ENCODE data around the gene ZNF850. TPM values are rescaled to one million over a fixed set of nuclear protein-coding genes. Genes with fewer than 3 reads are reported as not detected.
"Not testable (repeated sequence)": the region's sequence is repeated elsewhere in the genome, so short reads cannot be mapped to it uniquely, and the experiment has no call there.

Gene ZNF850
- total RNA-seq, 1 donor from 2014 or later: 7.9 TPM

DNA sequence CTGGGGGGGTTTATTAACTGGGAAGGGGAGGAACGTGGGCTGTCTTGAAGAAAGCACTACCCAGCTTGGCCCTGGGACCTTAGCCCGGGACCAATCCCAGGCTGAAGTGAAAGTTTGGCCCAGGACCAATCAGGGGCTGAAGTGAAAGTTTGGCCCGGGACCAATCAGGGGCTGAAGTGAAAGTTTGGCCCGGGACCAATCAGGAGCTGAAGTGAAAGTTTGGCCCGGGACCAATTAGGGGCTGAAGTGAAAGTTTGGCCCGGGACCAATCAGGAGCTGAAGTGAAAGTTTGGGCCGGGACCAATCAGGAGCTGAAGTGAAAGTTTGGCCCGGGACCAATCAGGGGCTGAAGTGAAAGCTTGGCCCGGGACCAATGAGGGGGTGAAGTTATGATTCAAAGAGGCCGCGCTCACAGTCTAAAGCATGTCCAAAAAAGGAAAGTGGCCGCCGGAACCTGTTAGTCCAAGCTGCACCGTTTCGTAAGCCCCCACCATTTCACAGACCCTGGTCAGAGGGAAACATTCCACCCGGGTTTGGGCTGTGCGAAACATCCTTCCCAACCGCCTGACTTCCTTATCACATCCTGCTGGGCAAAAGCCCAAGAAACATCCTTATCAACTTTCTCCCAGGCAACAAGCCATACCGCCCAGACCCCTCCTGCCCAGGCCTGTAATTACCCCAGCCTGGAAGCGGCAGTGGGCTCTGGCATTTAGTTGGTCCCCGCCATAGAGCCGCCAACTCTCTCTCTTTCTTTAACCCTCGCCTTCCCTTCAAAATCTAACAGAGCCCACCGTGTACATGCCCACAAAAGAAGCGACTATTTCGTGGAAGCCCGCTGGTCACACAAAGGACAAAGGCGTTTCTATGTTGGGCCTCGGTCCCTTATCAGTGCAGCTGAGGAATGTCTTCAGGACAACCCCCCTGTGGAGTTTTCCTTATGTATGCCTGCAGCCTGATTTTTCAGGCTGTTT is 1.1 kb downstream of the ZNF850 start:
- ChIA-PET CTCF (no interaction called here), POLR2A (interaction anchor here (0.6 to 1.3 kb wide), 7 partner anchors 45 to 555 kb away, joined by 3 to 6 read pairs (median 4); partner anchors contain the start of genes ZNF345, ZNF382, ZNF585A and ZNF790)
- Mint-ChIP-seq H3K4me3 (peak overlapping the region; percentile 92), H3K27me3 (no peaks in the 10 kb centered on the region), H3K4me1 (peaks cover 24% of the 10 kb centered on the region), H3K27ac (peak overlapping the region; percentile 85), H3K9me3 (peaks cover 10% of the 10 kb centered on the region), H3K36me3 (ENCODE audit: low read depth) (peaks cover 28% of the 10 kb centered on the region)
- intact Hi-C loops (cut with micrococcal nuclease): loop anchor here (1.0 to 10.0 kb wide), 9 partner anchors 26 to 821 kb away; partner anchors contain the start of genes ZNF345, ZNF383, ZNF529 and ZNF540
- TF ChIP-seq, protein P1, sequence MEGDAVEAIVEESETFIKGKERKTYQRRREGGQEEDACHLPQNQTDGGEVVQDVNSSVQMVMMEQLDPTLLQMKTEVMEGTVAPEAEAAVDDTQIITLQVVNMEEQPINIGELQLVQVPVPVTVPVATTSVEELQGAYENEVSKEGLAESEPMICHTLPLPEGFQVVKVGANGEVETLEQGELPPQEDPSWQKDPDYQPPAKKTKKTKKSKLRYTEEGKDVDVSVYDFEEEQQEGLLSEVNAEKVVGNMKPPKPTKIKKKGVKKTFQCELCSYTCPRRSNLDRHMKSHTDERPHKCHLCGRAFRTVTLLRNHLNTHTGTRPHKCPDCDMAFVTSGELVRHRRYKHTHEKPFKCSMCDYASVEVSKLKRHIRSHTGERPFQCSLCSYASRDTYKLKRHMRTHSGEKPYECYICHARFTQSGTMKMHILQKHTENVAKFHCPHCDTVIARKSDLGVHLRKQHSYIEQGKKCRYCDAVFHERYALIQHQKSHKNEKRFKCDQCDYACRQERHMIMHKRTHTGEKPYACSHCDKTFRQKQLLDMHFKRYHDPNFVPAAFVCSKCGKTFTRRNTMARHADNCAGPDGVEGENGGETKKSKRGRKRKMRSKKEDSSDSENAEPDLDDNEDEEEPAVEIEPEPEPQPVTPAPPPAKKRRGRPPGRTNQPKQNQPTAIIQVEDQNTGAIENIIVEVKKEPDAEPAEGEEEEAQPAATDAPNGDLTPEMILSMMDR (IDR thresholded peaks at IDR 0.05): no peak
- DNase-seq (peak; percentile 17), ATAC-seq (ENCODE audit: low read depth) (peak; percentile 14)

DNA sequence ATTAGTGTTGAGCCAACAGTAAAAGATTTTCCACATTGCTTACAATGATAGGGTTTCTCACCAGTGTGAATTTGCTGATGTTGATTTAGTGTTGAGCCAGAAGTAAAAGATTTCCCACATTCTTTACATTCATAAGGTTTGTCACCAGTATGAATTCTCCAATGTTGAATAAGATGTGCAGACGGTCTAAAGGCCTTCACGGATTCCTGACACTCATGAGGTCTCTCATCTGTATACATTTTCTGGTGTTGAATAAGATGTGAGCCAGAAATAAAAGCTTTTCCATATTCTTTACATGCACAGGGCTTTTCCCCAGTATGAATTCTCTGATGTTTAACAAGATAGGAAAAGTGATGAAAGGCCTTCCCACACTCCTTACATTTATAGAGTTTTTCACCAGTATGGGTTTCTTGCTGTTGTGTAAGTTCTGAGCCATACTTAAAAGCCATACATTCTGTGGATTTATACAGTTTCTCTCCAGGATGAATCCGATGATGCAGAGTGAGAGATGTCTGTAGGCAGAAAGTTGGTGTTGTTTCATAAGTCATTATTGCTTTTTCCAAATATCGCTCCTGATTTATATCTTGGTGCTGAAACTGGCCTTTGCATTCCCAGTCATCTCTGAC is 22.4 kb downstream of the ZNF850 start:
- Mint-ChIP-seq H3K4me3 (no peak overlapping the region), H3K9me3 (peaks cover 50% of the 10 kb centered on the region), H3K27ac (no peak overlapping the region), H3K27me3 (no peaks in the 10 kb centered on the region), H3K4me1 (no peaks in the 10 kb centered on the region), H3K36me3 (ENCODE audit: low read depth) (peaks cover 88% of the 10 kb centered on the region)
- ChIA-PET POLR2A (no interaction called here), CTCF (no interaction called here)
- ATAC-seq (ENCODE audit: low read depth) (no peak), DNase-seq (no peak)
- TF ChIP-seq, protein P1 (IDR thresholded peaks at IDR 0.05): no peak
- intact Hi-C loops (cut with micrococcal nuclease): no loop called here

DNA sequence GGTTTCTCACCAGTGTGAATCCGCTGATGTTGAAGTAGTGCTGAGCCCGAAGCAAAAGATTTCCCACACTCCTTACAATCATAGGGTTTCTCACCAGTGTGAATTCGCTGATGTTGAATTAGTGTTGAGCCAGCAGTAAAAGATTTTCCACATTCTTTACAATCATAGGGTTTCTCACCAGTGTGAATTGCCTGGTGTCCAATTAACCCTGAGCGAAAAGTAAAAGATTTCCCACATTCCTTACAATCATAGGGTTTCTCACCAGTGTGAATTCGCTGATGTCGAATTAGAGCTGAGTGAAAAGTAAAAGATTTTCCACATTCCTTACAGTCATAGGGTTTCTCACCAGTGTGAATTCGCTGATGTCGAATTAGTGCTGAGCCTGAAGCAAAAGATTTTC is 23.0 kb downstream of the ZNF850 start:
- H3K36me3 Mint-ChIP-seq (ENCODE audit: low read depth): peaks cover 89% of the 10 kb centered on the region
- H3K27me3 Mint-ChIP-seq; ATAC-seq (ENCODE audit: low read depth); H3K4me3 Mint-ChIP-seq; intact Hi-C loops (cut with micrococcal nuclease); DNase-seq; H3K27ac Mint-ChIP-seq; POLR2A ChIA-PET; H3K4me1 Mint-ChIP-seq; CTCF ChIA-PET: not testable (repeated sequence)
- H3K9me3 Mint-ChIP-seq: peaks cover 51% of the 10 kb centered on the region

DNA sequence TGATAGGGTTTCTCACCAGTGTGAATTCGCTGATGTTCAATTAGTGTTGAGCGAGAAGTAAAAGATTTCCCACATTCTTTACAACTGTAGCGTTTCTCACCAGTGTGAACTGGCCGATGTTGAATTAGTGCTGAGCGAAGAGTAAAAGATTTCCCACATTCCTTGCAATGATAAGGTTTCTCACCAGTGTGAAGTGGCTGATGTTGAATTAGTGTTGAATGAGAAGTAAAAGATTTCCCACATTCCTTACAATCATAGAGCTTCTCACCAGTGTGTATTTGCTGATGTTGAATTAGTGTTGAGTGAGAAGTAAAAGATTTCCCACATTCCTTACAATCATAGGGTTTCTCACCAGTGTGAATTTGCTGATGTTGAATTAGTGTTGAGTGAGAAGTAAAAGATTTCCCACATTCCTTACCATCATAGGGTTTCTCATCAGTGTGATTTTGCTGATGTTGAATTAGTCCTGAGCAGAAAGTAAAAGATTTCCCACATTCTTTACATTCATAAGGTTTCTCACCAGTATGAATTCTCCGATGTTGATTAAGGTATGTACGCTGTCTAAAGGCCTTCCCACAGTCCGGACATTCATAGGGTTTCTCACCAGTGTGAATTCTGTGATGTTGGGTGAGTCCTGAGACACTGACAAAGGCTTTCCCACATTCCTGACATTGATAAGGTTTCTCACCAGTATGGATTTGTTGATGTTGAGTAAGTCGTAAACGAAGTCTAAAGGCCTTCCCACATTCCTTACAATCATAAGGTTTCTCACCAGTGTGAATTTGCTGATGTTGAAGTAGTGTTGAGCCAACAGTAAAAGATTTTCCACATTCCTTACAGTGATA is 24.0 kb downstream of the ZNF850 start:
- TF ChIP-seq, protein P1 (IDR thresholded peaks at IDR 0.05): no peak
- intact Hi-C loops (cut with micrococcal nuclease): no loop called here
- Mint-ChIP-seq H3K27me3 (no peaks in the 10 kb centered on the region), H3K27ac (no peak overlapping the region), H3K36me3 (ENCODE audit: low read depth) (peaks cover 87% of the 10 kb centered on the region), H3K4me1 (no peaks in the 10 kb centered on the region), H3K4me3 (no peak overlapping the region), H3K9me3 (peaks cover 50% of the 10 kb centered on the region)
- CTCF ChIA-PET: no interaction called here
- POLR2A ChIA-PET: no interaction called here
- DNase-seq: no peak
- no peak for ATAC-seq (ENCODE audit: low read depth)

DNA sequence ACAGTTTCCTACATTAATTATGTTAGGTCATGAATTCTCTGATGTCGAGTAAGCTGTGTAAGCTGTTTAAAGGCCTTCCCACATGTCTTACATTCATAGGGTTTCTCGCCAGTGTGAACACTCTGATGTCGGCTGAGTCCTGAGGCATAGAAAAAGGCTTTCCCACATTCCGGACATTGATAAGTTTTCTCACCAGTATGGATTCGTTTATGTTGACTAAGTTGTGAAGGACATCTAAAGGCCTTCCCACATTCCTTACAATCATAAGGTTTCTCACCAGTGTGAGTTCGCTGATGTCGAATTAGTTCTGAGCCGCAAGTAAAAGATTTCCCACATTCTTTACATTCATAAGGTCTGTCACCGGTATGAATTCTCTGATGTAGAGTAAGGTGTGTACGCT is 24.9 kb downstream of the ZNF850 start:
- ATAC-seq (ENCODE audit: low read depth) (no peak), DNase-seq (no peak)
- no peak overlapping the region for H3K27ac Mint-ChIP-seq
- H3K27me3 Mint-ChIP-seq: no peaks in the 10 kb centered on the region
- POLR2A ChIA-PET: no interaction called here
- H3K36me3 Mint-ChIP-seq (ENCODE audit: low read depth): peaks cover 85% of the 10 kb centered on the region
- intact Hi-C loops (cut with micrococcal nuclease): no loop called here
- CTCF ChIA-PET: no interaction called here
- TF ChIP-seq, protein P1 (IDR thresholded peaks at IDR 0.05): no peak
- H3K4me1 Mint-ChIP-seq: no peaks in the 10 kb centered on the region
- H3K9me3 Mint-ChIP-seq: peaks cover 50% of the 10 kb centered on the region
- no peak overlapping the region for H3K4me3 Mint-ChIP-seq

Data from activated B cell treated with CpG ODN at 0.5 μM for 24 hours (primary cell).